Epithelial cell of esophagus (primary cell): ENCODE results near the gene DOCK3.
"Not testable (repeated sequence)": the region's sequence is repeated elsewhere in the genome, so short reads cannot be mapped to it uniquely, and the experiment has no call there.

Experiments
- DNase-seq: peaks from one replicate; pipeline ENCODE4 v3.0.0; 2010; ENCODE audit warnings: low read depth
- H3K4me3 ChIP-seq: 2 replicates; pipeline ENCODE4 v1.5.1; 2011; ENCODE audit warnings: mild to moderate bottlenecking, low read length, control low read depth
- CTCF ChIP-seq: IDR thresholded peaks from 2 replicates; pipeline ENCODE4 v1.5.1; 2011; ENCODE audit warnings: low read depth, mild to moderate bottlenecking, low read length, control low read depth, inconsistent platforms; ENCODE audit not compliant: insufficient read depth; ENCODE audit errors: missing control alignments

The DOCK3 gene

GRCh38 chr3:51384726-51385473 lies 710.2 kb downstream of the DOCK3 start, which contains the start of gene MANF:
MANF (plus strand) TSS chr3:51385291; CDS start chr3:51385343, 52 bp downstream.
- no peak for TF ChIP-seq CTCF
- DNase-seq = peak; percentile 99
- peak within 1 kb of the TSS; percentile 98 for H3K4me3 ChIP-seq

GRCh38 chr3:51385621-51386091 lies 710.9 kb downstream of the DOCK3 start:
- H3K4me3 ChIP-seq = peak overlapping the region; percentile 81
- DNase-seq = no peak
- TF ChIP-seq CTCF = no peak

- H3K4me3 ChIP-seq = peak overlapping the region; percentile 81
- TF ChIP-seq CTCF = no peak
- DNase-seq = no peak
Observed at GRCh38 chr3:51386159-51386851, 711.6 kb downstream of the DOCK3 start.

- no peak for DNase-seq
- peak overlapping the region; percentile 81 for H3K4me3 ChIP-seq
- no peak for TF ChIP-seq CTCF
Observed at GRCh38 chr3:51386852-51387229, 712.1 kb downstream of the DOCK3 start.

- not testable (repeated sequence) for DNase-seq
Observed at GRCh38 chr3:51387281-51387680, 712.6 kb downstream of the DOCK3 start.

GRCh38 chr3:51388286-51389029 lies 713.7 kb downstream of the DOCK3 start:
- TF ChIP-seq CTCF = peak; percentile 79
- peak overlapping the region; percentile 17 for H3K4me3 ChIP-seq
- DNase-seq = peak; percentile 94

More at GRCh38 chr3:51387281-51387680, 712.6 kb downstream of the DOCK3 start:
- H3K4me3 ChIP-seq = not testable (repeated sequence)
